Fibroblast of peridontal ligament (primary cell): Measurements from ENCODE around the gene SRSF11.

Source experiments
- DNase-seq: peaks from one replicate; pipeline ENCODE4 v3.0.0-alpha.2; 2010; ENCODE audit errors: extremely low read depth

SRSF11 gene

DNA sequence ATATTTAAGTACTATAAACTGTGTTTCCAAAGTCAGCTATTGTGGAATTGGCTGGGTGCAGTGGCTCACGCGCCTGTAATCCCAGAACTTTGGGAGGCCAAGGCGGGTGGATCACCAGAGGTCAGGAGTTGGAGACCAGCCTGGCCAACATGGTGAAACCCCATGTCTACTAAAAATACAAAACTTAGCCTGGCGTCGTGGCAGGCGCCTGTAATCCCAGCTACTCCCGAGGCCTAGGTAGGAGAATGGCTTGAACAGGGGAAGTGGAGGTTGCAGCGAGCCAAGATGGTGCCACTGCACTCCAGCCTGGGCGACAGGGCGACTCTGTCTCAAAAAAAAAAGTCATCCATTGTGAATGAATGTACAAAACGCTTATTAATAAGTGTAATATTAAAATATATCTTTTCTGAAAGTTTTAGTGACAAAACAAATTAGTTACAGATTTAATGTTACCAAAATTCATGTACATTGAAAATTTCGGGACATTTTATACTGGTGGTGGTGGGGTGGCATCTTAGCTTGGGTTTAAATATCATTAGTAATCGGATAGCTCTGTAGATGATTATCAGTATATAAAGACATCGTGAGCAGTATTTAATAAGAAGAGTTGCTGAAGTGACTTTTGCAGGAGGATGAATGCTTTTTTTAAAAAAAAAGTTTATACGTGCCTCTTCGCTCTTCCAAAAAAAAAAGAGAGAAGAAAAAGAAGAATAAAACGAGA lies 503 bp upstream of the SRSF11 start:
- DNase-seq, result no peak

DNA sequence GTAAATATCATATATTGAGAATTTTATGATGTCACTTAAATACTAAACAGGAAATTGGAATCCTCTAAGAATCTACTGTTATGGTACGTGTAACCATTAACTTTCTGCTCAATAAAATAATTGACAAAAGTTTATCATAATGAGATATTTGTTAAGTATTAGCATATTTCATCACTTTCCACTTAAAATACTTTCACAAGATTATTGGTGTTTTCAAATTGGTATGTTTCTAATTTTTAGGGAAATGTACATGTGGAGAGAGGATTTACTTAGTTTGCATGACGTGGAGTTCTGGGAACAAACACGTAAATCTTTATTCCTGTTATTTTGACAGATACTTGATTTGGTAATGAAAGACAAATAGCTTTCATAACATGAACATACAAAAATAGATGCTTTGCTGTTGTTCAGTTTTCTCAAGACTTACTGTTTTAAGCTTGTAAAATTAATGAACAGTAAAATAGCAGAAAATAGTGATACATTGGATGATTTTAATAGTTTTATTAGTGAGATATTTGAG lies 1.6 kb downstream of the SRSF11 start:
- DNase-seq, result peak; percentile 13

DNA sequence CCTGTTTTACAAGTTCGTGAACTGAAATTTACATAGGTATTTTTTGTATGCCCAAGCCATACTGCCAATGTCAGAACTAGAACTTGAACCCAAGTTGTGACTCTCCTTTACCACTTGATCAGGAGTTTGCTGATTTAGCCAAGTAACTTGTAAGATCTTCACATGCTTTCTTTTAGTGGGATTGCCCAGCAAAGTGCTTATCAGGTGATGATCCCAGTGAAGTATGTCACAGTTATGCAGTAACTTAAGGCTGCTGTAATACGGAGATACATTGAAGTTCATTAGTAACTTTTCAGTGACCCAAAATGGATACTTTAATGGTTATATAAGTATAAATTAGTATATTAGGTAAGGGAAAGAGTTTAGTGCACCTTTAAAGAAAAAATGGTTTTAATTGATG lies 3.8 kb downstream of the SRSF11 start:
- DNase-seq, result no peak

DNA sequence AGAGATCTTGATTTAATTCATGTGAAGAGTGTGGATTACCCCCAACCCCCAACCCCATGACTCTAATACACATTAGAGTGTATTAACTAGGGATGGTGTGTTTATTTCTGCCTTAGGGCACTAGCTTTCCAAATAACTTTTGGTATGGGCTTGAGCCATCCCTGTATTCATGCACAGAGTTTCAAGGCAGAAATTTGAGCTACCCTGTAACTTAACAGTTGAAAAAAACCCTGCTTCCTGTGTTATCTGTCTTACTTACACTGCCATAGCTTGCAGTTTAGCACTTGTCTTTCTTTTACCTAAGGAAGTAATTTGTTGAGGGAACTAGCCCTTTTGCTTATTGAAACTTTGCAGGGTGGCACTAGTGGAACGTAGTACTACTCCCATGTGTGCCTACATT lies 6.3 kb downstream of the SRSF11 start:
- DNase-seq, result peak; percentile 11

DNA sequence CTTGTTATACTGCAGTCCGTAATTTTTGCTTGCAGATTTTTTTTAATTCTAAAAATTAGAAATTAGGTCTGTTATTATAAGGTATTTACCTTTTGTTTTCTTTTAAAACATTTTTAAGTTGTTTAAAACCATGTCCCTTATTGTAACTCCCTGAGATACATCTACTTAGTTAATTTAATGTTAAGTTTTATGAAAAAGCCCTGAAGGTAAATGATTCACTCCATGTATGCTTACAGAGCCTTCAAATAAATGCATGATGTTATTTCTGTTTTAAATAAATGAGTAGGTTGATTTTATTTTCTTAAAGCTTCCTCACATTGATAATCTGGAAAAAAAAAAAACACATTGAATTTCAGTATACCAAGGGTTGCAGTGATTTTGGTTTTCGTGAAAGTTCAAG lies 7.5 kb downstream of the SRSF11 start:
- no peak for DNase-seq

DNA sequence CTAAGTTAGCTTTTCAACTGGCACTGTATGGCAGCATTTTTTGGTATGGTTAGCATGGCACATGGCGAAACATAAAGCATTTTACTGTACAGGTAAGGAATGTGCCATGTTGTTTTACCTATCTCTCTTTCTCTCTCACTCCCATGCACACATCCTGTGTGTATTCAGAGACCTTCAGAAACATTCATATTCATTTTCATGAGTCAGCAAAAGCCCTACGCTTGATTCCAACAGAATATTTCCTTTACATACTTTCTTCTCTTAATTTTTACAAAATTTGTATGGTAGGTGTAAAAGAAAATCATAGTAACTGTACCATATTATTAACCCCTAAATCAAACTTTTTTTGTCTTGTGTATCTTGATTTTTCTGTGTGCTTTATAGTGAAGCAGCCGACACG lies 10.3 kb downstream of the SRSF11 start:
- DNase-seq, result no peak

DNA sequence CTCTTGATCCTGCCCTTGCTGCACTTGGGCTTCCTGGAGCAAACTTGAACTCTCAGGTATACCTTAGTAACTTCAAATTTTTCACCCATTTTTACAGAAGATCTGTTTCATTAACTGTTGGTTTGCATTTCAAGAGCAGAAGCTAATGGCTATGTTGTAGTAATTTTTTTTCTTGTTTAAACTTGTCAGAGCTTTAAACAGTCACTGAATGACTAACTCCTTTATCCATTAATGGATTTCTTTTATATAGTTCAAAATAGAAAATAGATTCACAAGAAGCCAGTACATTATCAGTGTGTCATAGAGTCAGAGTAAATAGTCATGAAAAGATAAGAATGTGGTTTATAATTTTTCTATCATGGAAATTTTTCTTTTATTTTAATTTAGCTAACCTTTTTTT lies 13.6 kb downstream of the SRSF11 start:
- no peak for DNase-seq

DNA sequence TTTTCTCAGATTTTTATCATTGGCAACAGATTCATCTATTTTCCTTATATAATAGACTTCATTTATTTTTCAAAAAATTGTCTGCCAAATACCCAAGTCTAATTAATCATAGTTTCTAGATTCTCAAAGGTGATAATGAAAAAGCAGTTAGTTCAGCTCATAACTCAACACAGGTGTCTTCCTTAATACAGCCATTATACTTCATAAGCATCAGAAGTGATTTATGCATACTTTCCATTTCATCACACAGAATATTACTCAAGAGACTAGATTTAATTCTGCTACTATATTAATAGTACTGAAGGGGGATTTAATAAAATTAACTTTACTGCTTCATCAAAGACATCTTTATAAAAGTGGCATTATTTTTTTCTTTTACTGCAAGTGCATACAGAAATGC lies 18.8 kb downstream of the SRSF11 start:
- no peak for DNase-seq

DNA sequence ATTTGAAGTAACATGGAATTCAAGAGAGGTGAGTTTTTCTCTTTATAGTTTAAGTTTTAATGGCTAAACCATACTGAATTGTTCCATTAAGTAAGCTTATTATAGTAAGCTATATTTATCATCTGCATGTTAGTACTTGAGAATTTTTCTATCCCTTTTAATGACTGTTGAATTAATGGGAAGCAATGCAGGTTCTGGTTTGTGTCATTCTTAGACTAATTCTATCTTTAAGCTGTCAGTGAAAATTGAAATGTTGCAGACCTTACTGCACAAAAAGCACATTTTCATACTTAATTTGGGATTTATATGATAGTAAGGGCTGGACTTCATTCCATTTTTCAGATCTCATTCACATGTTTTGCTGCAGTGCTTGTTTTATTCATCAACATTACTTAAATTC lies 25.9 kb downstream of the SRSF11 start:
- DNase-seq, result no peak

DNA sequence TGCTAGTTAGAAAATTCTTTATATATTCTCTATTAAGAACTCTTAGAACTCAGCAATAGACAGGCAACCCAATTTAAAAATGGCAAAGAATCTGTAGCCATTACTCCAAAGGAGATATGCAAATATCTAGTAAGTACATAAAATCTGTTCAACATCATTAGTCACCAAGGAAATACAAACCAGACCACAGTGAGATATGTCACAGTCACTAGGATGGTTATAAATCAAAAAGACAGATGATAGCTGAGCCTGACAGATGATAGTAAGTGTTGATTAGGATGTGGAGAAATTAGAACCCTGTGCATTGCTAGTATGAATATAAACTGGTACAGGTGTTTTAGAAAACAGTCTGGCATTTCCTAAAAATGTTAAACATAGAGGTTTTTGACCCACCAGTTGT lies 26.6 kb downstream of the SRSF11 start:
- no peak for DNase-seq

DNA sequence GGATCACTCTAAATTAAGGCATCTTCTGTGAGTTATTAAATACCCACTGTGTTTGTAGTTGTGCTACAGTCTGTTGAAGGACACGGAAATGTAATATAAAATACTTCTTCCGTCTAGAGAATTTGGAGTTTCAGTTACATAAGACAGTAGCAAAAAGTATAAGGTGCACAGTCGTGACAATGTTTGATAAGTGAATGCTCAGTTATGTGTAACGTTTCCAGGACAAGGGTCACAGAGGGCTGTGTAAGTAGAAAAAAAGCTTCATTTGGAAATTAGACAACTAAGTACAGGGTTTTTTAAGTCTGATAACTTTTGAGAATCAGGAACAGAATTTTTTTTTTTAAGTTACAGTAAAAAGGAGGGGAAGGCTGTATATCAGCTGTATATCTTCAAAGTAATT lies 27.5 kb downstream of the SRSF11 start:
- DNase-seq, result no peak

DNA sequence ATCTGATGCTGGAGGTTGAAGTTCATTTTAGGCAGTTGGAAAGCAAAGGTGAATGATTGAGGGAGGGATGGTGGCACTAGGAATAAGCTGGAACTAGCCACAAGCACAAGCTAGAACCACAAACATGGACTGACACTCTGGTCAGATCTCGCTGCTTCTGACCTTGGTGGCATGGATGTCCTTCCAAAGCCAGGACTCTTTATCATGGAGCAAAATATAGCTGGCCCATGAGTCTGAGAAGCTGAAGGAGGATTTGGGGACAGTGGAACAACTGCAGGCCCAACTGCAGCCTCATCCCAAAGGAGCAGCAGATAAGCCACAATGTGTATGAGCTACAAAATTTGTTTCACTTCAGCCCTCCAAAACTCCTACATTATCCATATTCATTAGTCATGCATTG lies 35.5 kb downstream of the SRSF11 start:
- no peak for DNase-seq

DNA sequence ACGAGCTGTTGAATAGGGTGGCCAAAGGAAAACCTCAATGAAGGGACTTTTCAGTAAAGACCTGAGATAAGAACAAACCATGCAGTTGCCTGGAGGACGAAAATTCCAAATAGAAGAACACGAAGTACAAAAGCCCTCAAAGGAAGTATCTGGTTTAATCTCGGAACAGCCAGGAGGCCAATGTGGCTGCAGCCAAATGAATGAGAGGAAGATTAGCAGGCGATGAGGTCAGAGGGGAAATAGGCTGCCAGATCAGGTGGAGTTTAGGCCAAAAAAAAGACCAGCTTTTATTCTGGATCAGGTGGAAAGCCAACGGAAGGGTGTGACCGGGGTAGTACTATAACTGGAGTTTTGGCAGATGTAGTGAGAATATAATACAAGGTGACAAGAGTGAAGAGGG lies 43.7 kb downstream of the SRSF11 start:
- no peak for DNase-seq

DNA sequence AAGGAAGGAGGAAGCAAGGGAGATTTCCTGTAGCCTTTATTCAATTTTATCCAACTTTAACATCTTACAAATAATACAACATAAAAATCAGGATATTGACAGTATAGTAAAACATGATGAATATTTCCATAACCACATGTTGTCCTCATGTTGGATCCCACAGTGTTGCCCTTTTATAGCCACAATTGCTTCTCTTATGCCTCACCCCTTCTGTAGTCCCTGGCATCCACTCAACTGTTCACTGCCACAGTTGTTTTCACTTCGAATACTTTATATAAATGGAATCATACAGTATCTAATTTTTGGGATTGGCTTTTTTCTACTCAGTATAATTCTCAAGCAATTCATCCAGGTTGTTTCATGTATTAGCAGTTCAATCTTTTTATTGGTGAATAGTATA lies 44.8 kb downstream of the SRSF11 start:
- peak; percentile 31 for DNase-seq

DNA sequence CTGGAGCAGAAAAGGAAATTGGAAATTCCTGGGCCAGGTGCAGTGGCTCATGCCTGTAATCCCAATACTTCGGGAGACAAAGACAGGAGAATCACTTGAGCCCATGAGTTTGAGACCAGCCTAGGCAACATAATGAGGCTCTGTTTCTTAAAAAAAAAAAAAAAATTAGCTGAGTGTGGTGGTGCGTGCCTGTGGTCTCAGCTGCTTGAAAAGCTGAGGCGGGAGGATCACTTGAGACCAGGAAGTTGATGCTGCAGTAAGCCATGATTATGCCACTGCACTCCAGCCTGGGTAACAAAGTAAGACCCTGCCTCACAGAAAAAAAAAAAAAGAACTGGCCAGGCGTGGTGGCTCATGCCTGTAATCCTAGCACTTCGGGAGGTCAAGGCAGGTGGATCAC lies 56.7 kb downstream of the SRSF11 start:
- no peak for DNase-seq

DNA sequence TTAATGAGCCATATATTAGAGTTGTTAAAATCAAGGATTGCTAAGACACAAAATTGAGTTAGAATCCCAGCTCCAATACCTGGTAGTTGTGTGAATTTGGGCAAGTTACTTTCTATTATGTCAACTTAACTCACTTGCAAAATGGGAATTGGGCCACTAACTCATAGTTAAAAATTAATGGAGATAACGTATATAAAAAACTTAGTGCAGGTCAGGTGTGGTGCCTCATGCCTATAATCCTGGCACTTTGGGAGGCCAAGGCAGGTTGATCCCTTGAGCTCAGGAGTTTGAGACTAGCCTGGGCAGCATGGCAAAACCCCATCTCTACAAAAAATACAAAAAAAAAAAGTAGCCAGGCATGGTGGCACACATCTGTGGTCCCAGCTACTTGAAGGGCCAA lies 57.5 kb downstream of the SRSF11 start:
- DNase-seq, result no peak

DNA sequence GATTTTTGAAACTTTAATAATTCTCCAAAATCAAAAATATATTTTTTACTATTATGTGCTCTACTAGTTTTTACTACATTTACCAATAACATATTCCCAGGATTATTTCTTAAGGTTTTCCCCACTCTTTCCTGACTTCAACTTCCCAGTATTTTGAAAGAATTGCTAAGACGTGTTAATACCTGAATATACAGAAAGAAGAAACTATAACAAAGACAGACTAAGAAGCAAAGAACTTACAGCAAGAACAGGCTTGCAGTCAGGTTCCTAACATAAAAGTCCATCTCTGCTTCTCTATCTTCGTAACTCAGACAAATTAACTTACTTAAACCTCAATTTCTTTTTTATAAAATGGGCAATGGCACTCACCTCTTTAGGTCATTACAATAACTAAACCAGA lies 63.2 kb downstream of the SRSF11 start:
- DNase-seq, result no peak

DNA sequence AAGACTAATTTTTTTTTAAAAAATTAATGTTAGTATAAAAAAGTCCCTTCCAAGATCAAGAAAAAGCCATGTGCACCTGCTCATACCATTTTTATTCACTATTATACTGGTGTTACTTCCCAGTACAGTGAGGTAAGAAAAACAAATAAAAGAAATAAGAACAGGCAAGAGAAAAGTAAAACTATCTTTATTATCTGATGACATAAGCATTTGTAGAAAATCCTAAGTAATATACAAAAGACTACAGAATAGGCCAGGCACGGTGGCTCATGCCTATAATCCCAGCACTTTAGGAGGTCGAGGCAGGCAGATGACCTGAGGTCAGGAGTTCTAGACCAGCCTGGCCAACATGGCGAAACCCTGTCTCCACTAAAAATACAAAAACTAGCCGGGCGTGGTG lies 65.3 kb downstream of the SRSF11 start:
- DNase-seq, result no peak

DNA sequence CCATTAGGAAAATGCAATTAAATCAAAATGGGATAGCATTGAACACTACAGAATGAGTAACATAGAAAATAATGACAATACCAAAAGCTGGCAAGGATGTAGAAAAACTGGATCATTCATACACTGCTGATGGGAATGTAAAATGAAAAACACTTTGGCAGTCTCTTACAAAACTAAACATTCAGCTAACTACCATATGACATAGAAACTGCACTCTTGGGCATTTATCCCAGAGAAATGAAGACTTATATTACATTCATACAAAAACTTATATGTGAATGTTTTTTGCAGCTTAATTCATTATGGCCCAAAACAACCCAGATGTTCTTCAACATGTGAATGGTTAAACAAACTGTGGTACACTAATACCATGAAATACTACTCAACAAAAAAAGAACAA lies 67.0 kb downstream of the SRSF11 start:
- DNase-seq, result peak; percentile 79

DNA sequence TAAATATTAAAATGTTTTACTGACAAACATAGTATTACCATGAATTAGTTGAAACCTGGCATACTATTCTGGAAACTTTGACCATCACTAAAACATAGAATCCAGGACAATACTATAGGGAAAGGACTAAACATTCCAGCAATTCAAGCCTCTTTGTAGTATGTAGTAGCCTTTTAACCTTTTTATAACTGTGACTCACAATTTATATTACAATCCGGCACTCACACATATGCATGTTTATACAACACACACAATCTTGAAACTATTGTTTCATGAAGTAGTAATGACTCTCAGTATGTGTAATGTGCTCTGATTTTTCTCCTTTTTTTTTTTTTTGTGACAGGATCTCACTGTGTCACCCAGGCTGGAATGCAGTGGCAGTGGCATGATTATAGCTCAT lies 69.0 kb downstream of the SRSF11 start:
- DNase-seq, result peak; percentile 23

DNA sequence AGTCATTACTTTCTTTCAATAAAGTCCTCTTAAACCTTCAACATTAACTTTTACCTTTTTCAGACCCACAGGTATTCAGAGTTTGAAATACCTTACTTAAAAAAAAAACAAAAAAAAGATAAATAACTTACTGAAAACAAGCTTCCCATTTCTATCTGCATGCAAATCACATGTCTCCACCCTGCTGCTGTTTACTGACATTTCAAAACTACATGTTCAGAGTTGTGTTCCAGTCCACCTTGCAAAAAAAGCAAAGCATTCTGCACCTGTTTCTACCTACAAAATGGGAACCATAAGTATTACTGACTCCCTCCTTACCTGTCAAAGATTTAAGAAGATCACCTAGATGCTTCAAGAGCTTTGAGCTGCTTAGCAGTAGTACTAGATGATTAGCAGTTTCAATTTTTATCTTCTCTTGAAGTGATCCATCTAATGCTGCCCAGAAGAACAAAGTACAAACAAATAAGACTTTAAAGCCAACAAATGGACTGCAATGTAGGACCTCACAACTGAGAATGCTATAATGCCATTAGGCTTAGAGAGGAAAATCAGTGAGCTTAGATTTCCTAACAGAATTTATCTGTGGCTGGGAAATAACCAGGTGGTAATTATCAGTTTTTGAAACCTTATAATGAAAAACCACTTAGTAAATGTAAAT lies 72.1 kb downstream of the SRSF11 start:
- DNase-seq, result no peak

DNA sequence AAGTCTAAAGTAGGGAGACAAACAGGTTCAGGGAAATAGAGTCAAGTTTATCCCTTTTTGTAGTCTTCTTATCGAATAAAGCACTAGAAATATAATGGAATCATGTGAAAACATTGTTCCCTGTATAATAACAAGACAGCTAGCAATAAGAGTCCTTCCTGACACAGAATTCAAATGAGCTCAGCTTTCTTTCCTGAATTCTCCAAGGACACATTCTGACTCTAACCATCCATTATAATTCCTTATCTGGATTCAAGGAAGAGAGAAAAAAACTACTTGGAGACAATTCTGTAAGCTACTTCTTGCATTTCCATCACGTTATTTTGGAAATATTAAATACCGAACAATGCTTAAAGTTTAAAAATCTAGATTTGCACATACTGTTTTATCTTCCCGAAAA lies 74.6 kb downstream of the SRSF11 start:
- DNase-seq, result no peak

DNA sequence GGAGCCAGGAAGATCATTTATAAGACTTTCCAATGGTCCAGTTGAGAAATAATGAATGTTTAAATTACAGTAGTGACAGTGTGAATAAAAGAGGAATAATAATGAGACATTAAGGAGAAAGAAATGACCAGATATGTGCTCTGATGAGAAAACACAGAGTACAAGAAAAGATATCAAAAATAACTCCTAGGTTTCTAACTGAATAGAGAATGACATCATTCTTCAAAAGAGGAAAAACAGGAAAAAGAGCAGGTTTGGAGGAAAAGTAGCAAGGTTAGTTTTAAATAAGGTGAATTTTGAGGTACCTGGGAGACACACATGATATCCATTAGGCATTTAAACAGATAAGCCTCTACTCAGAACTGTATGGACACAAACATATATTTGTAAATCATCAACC lies 78.3 kb downstream of the SRSF11 start:
- DNase-seq, result no peak
